BJ (cell line): ENCODE results near the gene RPUSD1. TPM values are rescaled to one million over a fixed set of nuclear protein-coding genes. Genes with fewer than 3 reads are reported as not detected.

Experiments
- CTCF ChIA-PET: fragments of 350-600 bp; formaldehyde crosslinking; extraction: SDS; loops from one replicate; lab custom pipeline; 2021; ENCODE audit warnings: antibody characterized with exemption, inconsistent platforms; lab: Yijun Ruan, JAX
- POLR2A ChIA-PET: fragments of 300-600 bp; sonication (Branson Sonifier 250); formaldehyde crosslinking; extraction: SDS; loops from one replicate; lab custom pipeline; 2021; ENCODE audit warnings: antibody characterized with exemption; lab: Charles Lee
- DNase-seq: peaks from one replicate; pipeline ENCODE4 v3.0.0-alpha.2; 2011; ENCODE audit warnings: low read depth
- H3K27me3 ChIP-seq: 2 replicates; pipeline ENCODE4 v1.6.0; 2011; ENCODE audit warnings: low read length; ENCODE audit not compliant: control insufficient read depth, insufficient read depth
- H3K36me3 ChIP-seq: 2 replicates; pipeline ENCODE4 v1.5.1; 2011; ENCODE audit warnings: low read length; ENCODE audit not compliant: control insufficient read depth, insufficient read depth
- H3K4me3 ChIP-seq: 2 replicates; pipeline ENCODE4 v1.5.1; 2011; ENCODE audit warnings: low read depth, mild to moderate bottlenecking, control low read depth, low read length
- CTCF ChIP-seq: IDR thresholded peaks from 2 replicates; pipeline ENCODE4 v1.5.1; 2011; ENCODE audit warnings: low read depth, mild to moderate bottlenecking, control low read depth, inconsistent platforms, low read length, moderate library complexity; ENCODE audit not compliant: insufficient read depth
- polyA plus RNA-seq: library from polyadenylated mRNA; depleted of rRNA; stranded (reverse); fragments of >200 nt; gene quantifications from 2 replicates; pipeline ENCODE4 v1.2.3, GENCODE V29; 2011

RPUSD1 gene
- polyA plus RNA-seq, 1 experiment = 24.7 TPM

GRCh38 chr16:774086-775001 is 13.8 kb downstream of the RPUSD1 start:
- no peak overlapping the region for H3K4me3 ChIP-seq
- no peak for DNase-seq
- ChIA-PET POLR2A (no interaction called here), CTCF (interaction anchor here (2.0 kb wide), 1 partner anchor 11 kb away, joined by 10 read pairs; no protein-coding TSS in a partner anchor)
- H3K27me3 ChIP-seq = no peaks in the 10 kb centered on the region
- no peak for TF ChIP-seq CTCF
- no peaks in the 10 kb centered on the region for H3K36me3 ChIP-seq

- TF ChIP-seq CTCF = no peak
- POLR2A ChIA-PET = no interaction called here
- DNase-seq = no peak
- Histone ChIP-seq H3K27me3 (no peaks in the 10 kb centered on the region), H3K36me3 (no peaks in the 10 kb centered on the region), H3K4me3 (no peak overlapping the region)
- CTCF ChIA-PET = interaction anchor here (1.5 to 2.0 kb wide), 2 partner anchors 13 to 31 kb away, joined by 5 to 10 read pairs; no protein-coding TSS in a partner anchor
Observed at GRCh38 chr16:772959-773358, 15.2 kb downstream of the RPUSD1 start.

- POLR2A ChIA-PET = no interaction called here
- CTCF ChIA-PET = interaction anchor here (0.8 to 1.5 kb wide), 5 partner anchors 10 to 58 kb away, joined by 3 to 5 read pairs (median 3); no protein-coding TSS in a partner anchor
Observed at GRCh38 chr16:770411-770810, 17.8 kb downstream of the RPUSD1 start.

GRCh38 chr16:769934-770333 is 18.2 kb downstream of the RPUSD1 start:
- POLR2A ChIA-PET = no interaction called here
- TF ChIP-seq CTCF = no peak
- no peak for DNase-seq
- no peak overlapping the region for H3K4me3 ChIP-seq
- no peaks in the 10 kb centered on the region for H3K36me3 ChIP-seq
- H3K27me3 ChIP-seq = no peaks in the 10 kb centered on the region
- CTCF ChIA-PET = interaction anchor here (0.8 to 1.2 kb wide), 3 partner anchors 11 to 58 kb away, joined by 3 to 5 read pairs (median 3); no protein-coding TSS in a partner anchor

More at GRCh38 chr16:770411-770810, 17.8 kb downstream of the RPUSD1 start:
- no peak for TF ChIP-seq CTCF
- Histone ChIP-seq H3K27me3 (no peaks in the 10 kb centered on the region), H3K36me3 (no peaks in the 10 kb centered on the region), H3K4me3 (no peak overlapping the region)
- no peak for DNase-seq

GRCh38 chr16:769184-769784 is 18.9 kb downstream of the RPUSD1 start:
- CTCF ChIA-PET = interaction anchor here (1.0 to 1.2 kb wide), 2 partner anchors 12 to 16 kb away, joined by 3 to 5 read pairs; no protein-coding TSS in a partner anchor
- TF ChIP-seq CTCF = no peak
- Histone ChIP-seq H3K4me3 (no peak overlapping the region), H3K27me3 (no peaks in the 10 kb centered on the region), H3K36me3 (no peaks in the 10 kb centered on the region)
- POLR2A ChIA-PET = no interaction called here
- DNase-seq = no peak
